Keratinocyte (primary cell): ENCODE data around the gene FES.

Experiments
- EZH2 ChIP-seq: IDR thresholded peaks from one replicate; pipeline ENCODE4 v1.6.1; 2012; ENCODE audit warnings: inconsistent platforms, mild to moderate bottlenecking, low read length, moderate library complexity
- TF ChIP-seq, protein P1 (sequence below), 3 experiments: IDR thresholded peaks in 1 of 3; conservative IDR thresholded peaks in 1 of 3; optimal IDR thresholded peaks in 1 of 3; 2 replicates in 2 of 3; 3 replicates in 1 of 3; pipeline versions ENCODE3 to v1.5.1; 2011; ENCODE audit warnings: low read length in 3 of 3, mild to moderate bottlenecking in 3 of 3, moderate library complexity in 2 of 3, control low read depth in 1 of 3, inconsistent platforms in 1 of 3; ENCODE audit not compliant: insufficient read depth in 2 of 3; ENCODE audit errors: extremely low read depth in 1 of 3

DNA sequence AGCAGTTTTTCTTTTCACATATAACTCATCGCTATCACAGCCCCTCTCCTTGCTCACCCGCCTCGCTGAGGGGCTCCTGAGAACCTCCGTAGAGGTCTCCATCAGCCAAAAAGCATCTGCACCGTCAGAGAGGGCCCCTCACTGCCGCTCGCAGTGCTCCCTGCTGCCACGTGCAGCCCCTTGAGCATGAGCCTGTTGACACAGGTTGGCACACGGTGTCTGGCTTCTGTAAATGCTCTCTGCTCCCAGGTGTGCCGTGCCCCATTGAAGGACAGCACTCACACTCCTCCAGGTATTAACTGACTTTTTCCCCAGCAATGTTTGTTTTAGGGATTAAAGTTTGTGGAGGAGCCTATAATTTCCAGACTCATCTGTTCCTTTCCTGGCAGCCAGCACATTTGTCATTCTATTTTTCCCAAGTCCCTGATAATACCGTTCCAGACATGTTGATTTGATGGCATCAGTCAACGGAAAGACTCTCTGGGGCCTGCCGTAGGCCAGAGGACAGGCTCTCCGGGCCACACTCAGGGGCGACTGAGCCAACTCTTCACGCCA lies 18.1 kb upstream of the FES start:
- TF ChIP-seq, protein P1, sequence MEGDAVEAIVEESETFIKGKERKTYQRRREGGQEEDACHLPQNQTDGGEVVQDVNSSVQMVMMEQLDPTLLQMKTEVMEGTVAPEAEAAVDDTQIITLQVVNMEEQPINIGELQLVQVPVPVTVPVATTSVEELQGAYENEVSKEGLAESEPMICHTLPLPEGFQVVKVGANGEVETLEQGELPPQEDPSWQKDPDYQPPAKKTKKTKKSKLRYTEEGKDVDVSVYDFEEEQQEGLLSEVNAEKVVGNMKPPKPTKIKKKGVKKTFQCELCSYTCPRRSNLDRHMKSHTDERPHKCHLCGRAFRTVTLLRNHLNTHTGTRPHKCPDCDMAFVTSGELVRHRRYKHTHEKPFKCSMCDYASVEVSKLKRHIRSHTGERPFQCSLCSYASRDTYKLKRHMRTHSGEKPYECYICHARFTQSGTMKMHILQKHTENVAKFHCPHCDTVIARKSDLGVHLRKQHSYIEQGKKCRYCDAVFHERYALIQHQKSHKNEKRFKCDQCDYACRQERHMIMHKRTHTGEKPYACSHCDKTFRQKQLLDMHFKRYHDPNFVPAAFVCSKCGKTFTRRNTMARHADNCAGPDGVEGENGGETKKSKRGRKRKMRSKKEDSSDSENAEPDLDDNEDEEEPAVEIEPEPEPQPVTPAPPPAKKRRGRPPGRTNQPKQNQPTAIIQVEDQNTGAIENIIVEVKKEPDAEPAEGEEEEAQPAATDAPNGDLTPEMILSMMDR (optimal IDR thresholded peaks at IDR 0.05 in 1 of 3, IDR thresholded peaks at IDR 0.05 in 1 of 3, conservative IDR thresholded peaks at IDR 0.05 in 1 of 3; ENCODE audit: extremely low read depth in 1 of 3, insufficient read depth in 2 of 3, low read length in 3 of 3) = no peak
- TF ChIP-seq EZH2 = no peak
